Measurements from ENCODE around the gene AP3B2. TPM values are rescaled to one million over a fixed set of nuclear protein-coding genes. Genes with fewer than 3 reads are reported as not detected.

The AP3B2 gene
- total RNA-seq, 2 donors from 2014 or later = 5.4 to 9.3 TPM

DNA sequence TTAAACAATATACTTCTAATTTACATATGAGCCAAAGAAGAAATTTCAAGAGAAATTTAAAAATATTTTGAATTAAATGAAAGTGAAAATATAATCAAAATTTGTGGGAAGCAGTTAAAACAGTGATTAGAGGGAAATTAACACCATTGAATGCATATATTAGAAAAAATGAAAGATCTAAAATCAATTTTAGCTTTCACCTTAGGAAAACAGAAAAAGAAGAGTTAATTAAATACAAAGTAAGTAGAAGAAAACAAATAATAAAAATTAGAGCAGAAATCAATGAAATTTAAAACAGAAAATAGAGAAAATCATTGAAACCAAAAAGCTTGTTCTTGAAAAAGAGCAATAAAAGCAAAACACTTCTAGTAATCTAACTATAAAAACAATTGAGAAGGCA is 38.6 kb upstream of the AP3B2 start:
- intact Hi-C loops (cut with DNase I) = no loop called here
- H3K4me1 ChIP-seq (replicated peaks) = peaks cover 6% of the 10 kb centered on the region
- no peaks in the 10 kb centered on the region for H3K36me3 ChIP-seq
- H3K9me3 ChIP-seq = no peaks in the 10 kb centered on the region
- H3K27ac ChIP-seq = no peak overlapping the region
- TF ChIP-seq CTCF (IDR thresholded peaks at IDR 0.05) (no peak), POLR2AphosphoS5 (IDR thresholded peaks at IDR 0.05) (no peak), POLR2A (IDR thresholded peaks at IDR 0.05) (no peak)
- H3K27me3 ChIP-seq (replicated peaks; ENCODE audit: insufficient read depth) = no peaks in the 10 kb centered on the region
- H3K4me3 ChIP-seq = no peak overlapping the region
- no peak for DNase-seq (ENCODE audit: low spot score)

GRCh38 chr15:82743810-82744209 is 34.1 kb upstream of the AP3B2 start:
- TF ChIP-seq POLR2A (IDR thresholded peaks at IDR 0.05) = no peak
- TF ChIP-seq CTCF (IDR thresholded peaks at IDR 0.05) = no peak
- TF ChIP-seq POLR2AphosphoS5 (IDR thresholded peaks at IDR 0.05) = no peak
- no peak for DNase-seq (ENCODE audit: low spot score)
- 100% methylated on average over 1 of the region's 1 CpG for WGBS
- H3K9me3 ChIP-seq = no peaks in the 10 kb centered on the region
- H3K27me3 ChIP-seq (replicated peaks; ENCODE audit: insufficient read depth) = no peaks in the 10 kb centered on the region
- H3K4me3 ChIP-seq = no peak overlapping the region
- intact Hi-C loops (cut with DNase I) = no loop called here
- H3K36me3 ChIP-seq = no peaks in the 10 kb centered on the region
- H3K27ac ChIP-seq = no peak overlapping the region
- H3K4me1 ChIP-seq (replicated peaks) = no peaks in the 10 kb centered on the region

DNA sequence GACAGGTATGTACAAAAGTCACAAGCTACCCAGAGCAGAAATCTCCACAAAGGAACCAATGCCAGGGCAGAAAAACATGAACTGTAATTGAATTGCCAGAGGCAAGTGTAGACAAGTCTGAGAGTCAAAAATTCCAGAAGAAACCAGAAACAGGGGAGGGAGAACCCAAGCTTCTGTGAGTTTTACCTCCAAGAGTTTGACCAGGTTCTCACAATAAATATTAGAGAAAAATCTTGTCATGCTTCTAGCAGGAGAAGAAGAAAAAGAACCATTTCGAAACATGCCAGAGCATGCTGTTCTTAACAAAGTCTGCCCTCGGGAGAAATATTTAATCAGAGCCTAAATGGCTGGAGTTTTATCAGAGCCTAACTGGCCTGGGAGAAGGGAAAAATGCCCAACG is 32.5 kb upstream of the AP3B2 start:
- DNase-seq (ENCODE audit: low spot score) = peak; percentile 15
- WGBS = 53% methylated on average over 3 of the region's 3 CpGs
- no peaks in the 10 kb centered on the region for H3K27me3 ChIP-seq (replicated peaks; ENCODE audit: insufficient read depth)
- H3K4me1 ChIP-seq (replicated peaks) = no peaks in the 10 kb centered on the region
- TF ChIP-seq POLR2A (IDR thresholded peaks at IDR 0.05) (no peak), CTCF (IDR thresholded peaks at IDR 0.05) (no peak), POLR2AphosphoS5 (IDR thresholded peaks at IDR 0.05) (no peak)
- peak overlapping the region in 1 of 2 donors; percentile 45 for H3K27ac ChIP-seq
- no peaks in the 10 kb centered on the region for H3K9me3 ChIP-seq
- no peak overlapping the region for H3K4me3 ChIP-seq
- intact Hi-C loops (cut with DNase I) = no loop called here
- H3K36me3 ChIP-seq = no peaks in the 10 kb centered on the region

DNA sequence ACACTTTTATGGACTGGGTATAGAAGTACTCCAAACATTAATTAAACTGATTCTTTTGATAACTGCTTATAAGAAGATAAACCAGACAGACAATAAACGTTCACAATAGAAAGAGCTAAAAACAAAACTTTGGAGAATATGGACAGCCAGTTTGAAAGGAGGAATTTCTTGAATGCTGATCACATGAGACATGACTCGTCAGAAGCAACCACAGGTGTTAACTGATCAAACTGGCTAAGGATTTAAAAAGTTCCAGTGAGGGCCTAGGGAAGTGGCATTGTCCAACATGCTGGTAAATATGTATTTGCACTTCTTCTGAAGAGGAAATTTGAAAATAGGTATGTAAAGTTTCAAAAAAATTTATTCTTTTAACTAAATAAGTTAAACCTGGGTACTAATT is 29.4 kb upstream of the AP3B2 start:
- WGBS = 30% methylated on average over 2 of the region's 2 CpGs
- intact Hi-C loops (cut with DNase I) = no loop called here

More for the DNA sequence above, 29.4 kb upstream of the AP3B2 start:
- no peak for DNase-seq (ENCODE audit: low spot score)
- Histone ChIP-seq H3K27ac (no peak overlapping the region), H3K27me3 (replicated peaks; ENCODE audit: insufficient read depth) (no peaks in the 10 kb centered on the region), H3K4me3 (no peak overlapping the region), H3K36me3 (no peaks in the 10 kb centered on the region), H3K9me3 (no peaks in the 10 kb centered on the region), H3K4me1 (replicated peaks) (no peaks in the 10 kb centered on the region)
- TF ChIP-seq POLR2A (IDR thresholded peaks at IDR 0.05) (no peak), POLR2AphosphoS5 (IDR thresholded peaks at IDR 0.05) (no peak), CTCF (IDR thresholded peaks at IDR 0.05) (no peak)
